HepG2 (cell line): ENCODE measurements around the gene RIPOR3. TPM values are rescaled to one million over a fixed set of nuclear protein-coding genes. Genes with fewer than 3 reads are reported as not detected.
A peak's percentile ranks its signal among the peaks of the same experiment; 100 is the strongest.

Experiments used
- ATF7-NPFF ChIP-seq: sonication (generic); formaldehyde crosslinking; IDR thresholded peaks from 2 replicates; pipeline ENCODE4 v1.8.1; 2023; ENCODE audit warnings: mild to moderate bottlenecking, low read depth, missing genetic modification reagents, moderate library complexity
- ATM ChIP-seq: fragments of 450-650 bp; IDR thresholded peaks from 2 replicates; pipeline ENCODE4 v1.7.1; 2017; ENCODE audit warnings: mild to moderate bottlenecking, borderline replicate concordance
- FOSL2 ChIP-seq: sonication (generic); formaldehyde crosslinking; IDR thresholded peaks from 2 replicates; pipeline ENCODE4 v1.4.0; 2020; ENCODE audit warnings: missing genetic modification reagents
- KDM5B ChIP-seq: sonication (generic); formaldehyde crosslinking; IDR thresholded peaks from 2 replicates; pipeline ENCODE4 v1.4.0; 2020; ENCODE audit warnings: missing genetic modification reagents, mild to moderate bottlenecking, borderline replicate concordance
- PRDM15 ChIP-seq: sonication (generic); formaldehyde crosslinking; IDR thresholded peaks from 2 replicates; pipeline ENCODE4 v1.4.0; 2020; ENCODE audit warnings: missing genetic modification reagents
- RXRB ChIP-seq: IDR thresholded peaks from 2 replicates; pipeline ENCODE4 v1.6.1; 2016; ENCODE audit warnings: borderline replicate concordance, missing genetic modification reagents, missing compliant biosample characterization
- SNAPC5 ChIP-seq: sonication (generic); formaldehyde crosslinking; IDR thresholded peaks from 2 replicates; pipeline ENCODE4 v1.8.1; 2023; ENCODE audit warnings: mild to moderate bottlenecking, missing genetic modification reagents, borderline replicate concordance
- TBL1XR1 ChIP-seq: fragments of 150-350 bp; IDR thresholded peaks from 2 replicates; pipeline ENCODE4 v1.6.1; 2014; ENCODE audit warnings: borderline replicate concordance, low read length; ENCODE audit not compliant: partially characterized antibody
- ZBTB7B ChIP-seq: sonication (generic); formaldehyde crosslinking; IDR thresholded peaks from 2 replicates; pipeline ENCODE4 v1.4.0; 2020; ENCODE audit warnings: missing genetic modification reagents
- ZNF296 ChIP-seq: sonication (generic); formaldehyde crosslinking; conservative IDR thresholded peaks from 2 replicates; pipeline ENCODE4 v1.5.0; 2020; ENCODE audit warnings: mild to moderate bottlenecking, missing genetic modification reagents
- ZNF414 ChIP-seq: sonication (generic); formaldehyde crosslinking; IDR thresholded peaks from 2 replicates; pipeline ENCODE4 v1.5.0; 2020; ENCODE audit warnings: missing genetic modification reagents
- ZNF546 ChIP-seq: sonication (generic); formaldehyde crosslinking; conservative IDR thresholded peaks from 2 replicates; pipeline ENCODE4 v1.8.1; 2023; ENCODE audit warnings: mild to moderate bottlenecking, missing genetic modification reagents
- ZNF672 ChIP-seq: sonication (generic); formaldehyde crosslinking; IDR thresholded peaks from 2 replicates; pipeline ENCODE4 v1.8.1; 2022; ENCODE audit warnings: missing genetic modification reagents
- ZNF674 ChIP-seq: sonication (generic); formaldehyde crosslinking; IDR thresholded peaks from 2 replicates; pipeline ENCODE4 v1.5.0; 2020; ENCODE audit warnings: low read depth, mild to moderate bottlenecking, missing genetic modification reagents
- ZNF782 ChIP-seq: sonication (generic); formaldehyde crosslinking; IDR thresholded peaks from 2 replicates; pipeline ENCODE4 v1.4.0; 2020; ENCODE audit warnings: missing genetic modification reagents, mild to moderate bottlenecking, borderline replicate concordance
- polyA plus RNA-seq, 8 experiments: library from polyadenylated mRNA; depleted of rRNA in 3 of 8; stranded (reverse) in 7 of 8; unstranded in 1 of 8; fragments of >200 nt; fragmentation: Illumina TruSeq in 4 of 8; extraction: Trizol in 4 of 8; gene quantifications; 2 replicates each; pipeline versions ENCODE4 v1.2.1 to v1.2.3, GENCODE V29; 2011 to 2016; ENCODE audit warnings: low read depth in 4 of 8, missing spikeins in 1 of 8, mixed read lengths in 1 of 8; ENCODE audit not compliant: insufficient read depth in 1 of 8
- total RNA-seq, 5 experiments: library from RNA; depleted of rRNA; stranded (reverse); fragments of >200 nt; fragmentation: Illumina TruSeq; extraction: Trizol; gene quantifications; 2 replicates each; pipeline ENCODE4 v1.2.3, GENCODE V29; 2016; ENCODE audit warnings: low read depth in 1 of 5
- TF ChIP-seq, protein P1 (sequence below): sonication (generic); formaldehyde crosslinking; IDR thresholded peaks from 2 replicates; pipeline ENCODE4 v1.5.0; 2020; ENCODE audit warnings: missing genetic modification reagents
- TF ChIP-seq, protein P2 (sequence below): IDR thresholded peaks from 2 replicates; pipeline ENCODE4 v1.6.1; 2012; ENCODE audit warnings: inconsistent platforms
- TF ChIP-seq, protein P3 (sequence below): sonication (generic); formaldehyde crosslinking; IDR thresholded peaks from 2 replicates; pipeline ENCODE4 v1.4.0; 2020; ENCODE audit warnings: missing genetic modification reagents
- TF ChIP-seq, protein P4 (sequence below): sonication (generic); formaldehyde crosslinking; conservative IDR thresholded peaks from 2 replicates; pipeline ENCODE4 v1.4.0; 2020; ENCODE audit warnings: missing genetic modification reagents

Gene RIPOR3
- total and polyA plus RNA-seq, 2 of the 13 experiments (the other 11 are each of a cell fraction or from before 2014, with no cell fraction given): 0.18 TPM; not detected in 1

GRCh38 chr20:50729901-50730764, 38.8 kb upstream of the RIPOR3 start (continued):
- no peak for TF ChIP-seq PRDM15
- TF ChIP-seq ZBTB7B (CRISPR knock-in tag): no peak
- no peak for TF ChIP-seq ZNF296 (CRISPR knock-in tag)
- no peak for TF ChIP-seq ZNF672
- no peak for TF ChIP-seq ATF7-NPFF (CRISPR knock-in tag)
- TF ChIP-seq ZNF546 (CRISPR knock-in tag): 0 out of 2 replicates have a peak, but pooled peaks have one; percentile 71
- TF ChIP-seq SNAPC5 (CRISPR knock-in tag): 0 out of 2 replicates have a peak, but pooled peaks have one; percentile 65
- TF ChIP-seq ZNF782 (CRISPR knock-in tag): 0 out of 2 replicates have a peak, but pooled peaks have one; percentile 87
- TF ChIP-seq ZNF414 (CRISPR knock-in tag): no peak
- no peak for TF ChIP-seq ZNF674
- TF ChIP-seq, protein P1, sequence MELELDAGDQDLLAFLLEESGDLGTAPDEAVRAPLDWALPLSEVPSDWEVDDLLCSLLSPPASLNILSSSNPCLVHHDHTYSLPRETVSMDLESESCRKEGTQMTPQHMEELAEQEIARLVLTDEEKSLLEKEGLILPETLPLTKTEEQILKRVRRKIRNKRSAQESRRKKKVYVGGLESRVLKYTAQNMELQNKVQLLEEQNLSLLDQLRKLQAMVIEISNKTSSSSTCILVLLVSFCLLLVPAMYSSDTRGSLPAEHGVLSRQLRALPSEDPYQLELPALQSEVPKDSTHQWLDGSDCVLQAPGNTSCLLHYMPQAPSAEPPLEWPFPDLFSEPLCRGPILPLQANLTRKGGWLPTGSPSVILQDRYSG: no peak
- no peak for TF ChIP-seq ATM
- no peak for TF ChIP-seq RXRB (CRISPR knock-in tag)
- TF ChIP-seq, protein P2, sequence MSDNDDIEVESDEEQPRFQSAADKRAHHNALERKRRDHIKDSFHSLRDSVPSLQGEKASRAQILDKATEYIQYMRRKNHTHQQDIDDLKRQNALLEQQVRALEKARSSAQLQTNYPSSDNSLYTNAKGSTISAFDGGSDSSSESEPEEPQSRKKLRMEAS: no peak
- no peak for TF ChIP-seq TBL1XR1
- TF ChIP-seq KDM5B (CRISPR knock-in tag): no peak
- no peak for TF ChIP-seq FOSL2 (CRISPR knock-in tag)
- TF ChIP-seq, protein P3, sequence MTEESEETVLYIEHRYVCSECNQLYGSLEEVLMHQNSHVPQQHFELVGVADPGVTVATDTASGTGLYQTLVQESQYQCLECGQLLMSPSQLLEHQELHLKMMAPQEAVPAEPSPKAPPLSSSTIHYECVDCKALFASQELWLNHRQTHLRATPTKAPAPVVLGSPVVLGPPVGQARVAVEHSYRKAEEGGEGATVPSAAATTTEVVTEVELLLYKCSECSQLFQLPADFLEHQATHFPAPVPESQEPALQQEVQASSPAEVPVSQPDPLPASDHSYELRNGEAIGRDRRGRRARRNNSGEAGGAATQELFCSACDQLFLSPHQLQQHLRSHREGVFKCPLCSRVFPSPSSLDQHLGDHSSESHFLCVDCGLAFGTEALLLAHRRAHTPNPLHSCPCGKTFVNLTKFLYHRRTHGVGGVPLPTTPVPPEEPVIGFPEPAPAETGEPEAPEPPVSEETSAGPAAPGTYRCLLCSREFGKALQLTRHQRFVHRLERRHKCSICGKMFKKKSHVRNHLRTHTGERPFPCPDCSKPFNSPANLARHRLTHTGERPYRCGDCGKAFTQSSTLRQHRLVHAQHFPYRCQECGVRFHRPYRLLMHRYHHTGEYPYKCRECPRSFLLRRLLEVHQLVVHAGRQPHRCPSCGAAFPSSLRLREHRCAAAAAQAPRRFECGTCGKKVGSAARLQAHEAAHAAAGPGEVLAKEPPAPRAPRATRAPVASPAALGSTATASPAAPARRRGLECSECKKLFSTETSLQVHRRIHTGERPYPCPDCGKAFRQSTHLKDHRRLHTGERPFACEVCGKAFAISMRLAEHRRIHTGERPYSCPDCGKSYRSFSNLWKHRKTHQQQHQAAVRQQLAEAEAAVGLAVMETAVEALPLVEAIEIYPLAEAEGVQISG (CRISPR knock-in tag): no peak
- TF ChIP-seq, protein P4, sequence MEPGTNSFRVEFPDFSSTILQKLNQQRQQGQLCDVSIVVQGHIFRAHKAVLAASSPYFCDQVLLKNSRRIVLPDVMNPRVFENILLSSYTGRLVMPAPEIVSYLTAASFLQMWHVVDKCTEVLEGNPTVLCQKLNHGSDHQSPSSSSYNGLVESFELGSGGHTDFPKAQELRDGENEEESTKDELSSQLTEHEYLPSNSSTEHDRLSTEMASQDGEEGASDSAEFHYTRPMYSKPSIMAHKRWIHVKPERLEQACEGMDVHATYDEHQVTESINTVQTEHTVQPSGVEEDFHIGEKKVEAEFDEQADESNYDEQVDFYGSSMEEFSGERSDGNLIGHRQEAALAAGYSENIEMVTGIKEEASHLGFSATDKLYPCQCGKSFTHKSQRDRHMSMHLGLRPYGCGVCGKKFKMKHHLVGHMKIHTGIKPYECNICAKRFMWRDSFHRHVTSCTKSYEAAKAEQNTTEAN (CRISPR knock-in tag): no peak
